H1 (cell line): ENCODE measurements around the gene APAF1.

ENCODE experiments used
- CBX8 ChIP-seq: fragments of 300-800, 300-1000 bp; sonication (generic); IDR thresholded peaks from 2 replicates; pipeline ENCODE4 v1.7.1; 2016; ENCODE audit warnings: low read depth, low read length, borderline replicate concordance
- CTCF ChIP-seq, 3 experiments: IDR thresholded peaks; 1 replicate in 2 of 3; 2 replicates in 1 of 3; pipeline versions ENCODE4 v1.5.1 to v1.6.1; 2011; ENCODE audit warnings: low read length in 3 of 3, mild to moderate bottlenecking in 3 of 3, inconsistent platforms in 2 of 3, low read depth in 1 of 3, moderate library complexity in 1 of 3; ENCODE audit not compliant: insufficient read depth in 1 of 3; ENCODE audit errors: control extremely low read depth in 1 of 3
- E2F6 ChIP-seq: IDR thresholded peaks from 2 replicates; pipeline ENCODE4 v1.6.1; 2012; ENCODE audit warnings: inconsistent platforms
- EZH2 ChIP-seq: fragments of 200-600 bp; sonication (generic); IDR thresholded peaks from 2 replicates; pipeline ENCODE4 v1.7.1; 2012; ENCODE audit warnings: low read depth, mild to moderate bottlenecking, moderate library complexity, low read length, inconsistent platforms; ENCODE audit not compliant: severe bottlenecking
- HDAC6 ChIP-seq: IDR thresholded peaks from one replicate; pipeline ENCODE4 v1.7.1; 2012; ENCODE audit warnings: low read depth, mild to moderate bottlenecking, inconsistent platforms, low read length, moderate library complexity
- JUND ChIP-seq: IDR thresholded peaks from 2 replicates; pipeline ENCODE4 v1.6.1; 2011; ENCODE audit warnings: mild to moderate bottlenecking, improper control_type of control experiment, low read length
- MAX ChIP-seq: IDR thresholded peaks from 2 replicates; pipeline ENCODE4 v1.6.1; 2012; ENCODE audit warnings: inconsistent platforms
- POLR2A ChIP-seq, 2 experiments: IDR thresholded peaks; 1 replicate in 1 of 2; 2 replicates in 1 of 2; pipeline ENCODE4 v1.6.1; 2011; ENCODE audit warnings: low read depth in 2 of 2, low read length in 2 of 2, mild to moderate bottlenecking in 2 of 2; ENCODE audit errors: control extremely low read depth in 1 of 2
- POLR2AphosphoS5 ChIP-seq: IDR thresholded peaks from 2 replicates; pipeline ENCODE4 v1.6.1; 2011; ENCODE audit warnings: low read depth, low read length
- SUZ12 ChIP-seq: fragments of 200-600 bp; sonication (generic); IDR thresholded peaks from 2 replicates; pipeline ENCODE4 v1.6.1; 2012; ENCODE audit warnings: mild to moderate bottlenecking, inconsistent platforms, low read length, moderate library complexity, mixed read lengths
- YY1 ChIP-seq: IDR thresholded peaks from 2 replicates; pipeline ENCODE4 v1.6.1; 2011; ENCODE audit warnings: low read depth, mild to moderate bottlenecking, low read length

GRCh38 chr12:98733667-98734350, 88.7 kb downstream of the APAF1 start:
- TF ChIP-seq EZH2: no peak
- no peak for TF ChIP-seq POLR2AphosphoS5
- TF ChIP-seq CTCF (IDR thresholded peaks at IDR 0.05; ENCODE audit: control extremely low read depth in 1 of 3, insufficient read depth in 1 of 3, low read depth in 1 of 3, low read length in 3 of 3): no peak
- no peak for TF ChIP-seq E2F6
- TF ChIP-seq POLR2A (IDR thresholded peaks at IDR 0.05; ENCODE audit: control extremely low read depth in 1 of 2, low read depth in 2 of 2, low read length in 2 of 2): no peak
- TF ChIP-seq MAX: no peak
- TF ChIP-seq YY1: no peak
- TF ChIP-seq CBX8: no peak
- TF ChIP-seq SUZ12: no peak
- no peak for TF ChIP-seq JUND
- TF ChIP-seq HDAC6: no peak
